HCT116 (cell line): ENCODE results near the gene MAPK4.

Source experiments
- ATF3 ChIP-seq: IDR thresholded peaks from 2 replicates; pipeline ENCODE4 v1.6.1; 2012
- CTCF ChIP-seq, 3 experiments: fragments of 200-600 bp in 1 of 3; sonication (generic) in 1 of 3; IDR thresholded peaks in 2 of 3; conservative IDR thresholded peaks in 1 of 3; 2 replicates each; pipeline ENCODE4 v1.5.1; 2012 to 2017; ENCODE audit warnings: low read depth in 2 of 3, low read length in 2 of 3, antibody characterized with exemption in 1 of 3, borderline replicate concordance in 1 of 3, control low read depth in 1 of 3, mild to moderate bottlenecking in 1 of 3, mixed read lengths in 1 of 3, mixed run types in 1 of 3, moderate library complexity in 1 of 3; ENCODE audit not compliant: insufficient read depth in 1 of 3
- EGR1 ChIP-seq: IDR thresholded peaks from 2 replicates; pipeline ENCODE4 v1.6.1; 2012; ENCODE audit warnings: low read depth
- FOSL1 ChIP-seq: IDR thresholded peaks from 2 replicates; pipeline ENCODE4 v1.6.1; 2012; ENCODE audit warnings: low read depth
- POLR2AphosphoS5 ChIP-seq: IDR thresholded peaks from 2 replicates; pipeline ENCODE4 v1.6.1; 2011; ENCODE audit warnings: mild to moderate bottlenecking, low read depth, low read length, moderate library complexity
- RAD21 ChIP-seq: IDR thresholded peaks from 2 replicates; pipeline ENCODE4 v1.6.1; 2012; ENCODE audit warnings: low read depth, mild to moderate bottlenecking
- SP1 ChIP-seq: IDR thresholded peaks from 2 replicates; pipeline ENCODE4 v1.6.1; 2012; ENCODE audit warnings: low read depth
- YY1 ChIP-seq: IDR thresholded peaks from 2 replicates; pipeline ENCODE4 v1.6.1; 2011; ENCODE audit warnings: low read length, low read depth, moderate library complexity, mild to moderate bottlenecking; ENCODE audit not compliant: insufficient replicate concordance; ENCODE audit errors: extremely low read depth
- ZNF274 ChIP-seq: fragments of 200-500 bp; sonication (Bioruptor generic); IDR thresholded peaks from 2 replicates; pipeline ENCODE4 v1.6.1; 2014; ENCODE audit warnings: mild to moderate bottlenecking, low read depth, low read length, inconsistent platforms

- TF ChIP-seq CTCF (IDR thresholded peaks at IDR 0.05 in 2 of 3, conservative IDR thresholded peaks at IDR 0.05 in 1 of 3; ENCODE audit: borderline replicate concordance in 1 of 3, insufficient read depth in 1 of 3, low read depth in 2 of 3, low read length in 2 of 3) (no peak), ATF3 (no peak), EGR1 (no peak), POLR2AphosphoS5 (no peak), RAD21 (no peak), YY1 (no peak), ZNF274 (no peak), FOSL1 (no peak), SP1 (no peak)
These were observed 10.0 kb downstream of the MAPK4 start for GRCh38 chr18:50569930-50570329.
